A549 treated with DMSO at 1 μM for 4 hours (cell line): ENCODE data around the gene KLHL9. TPM values are rescaled to one million over a fixed set of nuclear protein-coding genes. Genes with fewer than 3 reads are reported as not detected.

Experiments used
- total RNA-seq: library from RNA; stranded (reverse); fragments of 200-300 nt; extraction: Qiagen RNA extraction; gene quantifications from 5 replicates; pipeline ENCODE4 v1.2.3, GENCODE V29; 2022; ENCODE audit warnings: low read depth

The KLHL9 gene, protein sequence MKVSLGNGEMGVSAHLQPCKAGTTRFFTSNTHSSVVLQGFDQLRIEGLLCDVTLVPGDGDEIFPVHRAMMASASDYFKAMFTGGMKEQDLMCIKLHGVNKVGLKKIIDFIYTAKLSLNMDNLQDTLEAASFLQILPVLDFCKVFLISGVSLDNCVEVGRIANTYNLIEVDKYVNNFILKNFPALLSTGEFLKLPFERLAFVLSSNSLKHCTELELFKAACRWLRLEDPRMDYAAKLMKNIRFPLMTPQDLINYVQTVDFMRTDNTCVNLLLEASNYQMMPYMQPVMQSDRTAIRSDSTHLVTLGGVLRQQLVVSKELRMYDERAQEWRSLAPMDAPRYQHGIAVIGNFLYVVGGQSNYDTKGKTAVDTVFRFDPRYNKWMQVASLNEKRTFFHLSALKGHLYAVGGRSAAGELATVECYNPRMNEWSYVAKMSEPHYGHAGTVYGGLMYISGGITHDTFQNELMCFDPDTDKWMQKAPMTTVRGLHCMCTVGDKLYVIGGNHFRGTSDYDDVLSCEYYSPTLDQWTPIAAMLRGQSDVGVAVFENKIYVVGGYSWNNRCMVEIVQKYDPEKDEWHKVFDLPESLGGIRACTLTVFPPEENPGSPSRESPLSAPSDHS
- 15.0 to 20.4 TPM (median 17.7 TPM) in 5 replicates for total RNA-seq

DNA sequence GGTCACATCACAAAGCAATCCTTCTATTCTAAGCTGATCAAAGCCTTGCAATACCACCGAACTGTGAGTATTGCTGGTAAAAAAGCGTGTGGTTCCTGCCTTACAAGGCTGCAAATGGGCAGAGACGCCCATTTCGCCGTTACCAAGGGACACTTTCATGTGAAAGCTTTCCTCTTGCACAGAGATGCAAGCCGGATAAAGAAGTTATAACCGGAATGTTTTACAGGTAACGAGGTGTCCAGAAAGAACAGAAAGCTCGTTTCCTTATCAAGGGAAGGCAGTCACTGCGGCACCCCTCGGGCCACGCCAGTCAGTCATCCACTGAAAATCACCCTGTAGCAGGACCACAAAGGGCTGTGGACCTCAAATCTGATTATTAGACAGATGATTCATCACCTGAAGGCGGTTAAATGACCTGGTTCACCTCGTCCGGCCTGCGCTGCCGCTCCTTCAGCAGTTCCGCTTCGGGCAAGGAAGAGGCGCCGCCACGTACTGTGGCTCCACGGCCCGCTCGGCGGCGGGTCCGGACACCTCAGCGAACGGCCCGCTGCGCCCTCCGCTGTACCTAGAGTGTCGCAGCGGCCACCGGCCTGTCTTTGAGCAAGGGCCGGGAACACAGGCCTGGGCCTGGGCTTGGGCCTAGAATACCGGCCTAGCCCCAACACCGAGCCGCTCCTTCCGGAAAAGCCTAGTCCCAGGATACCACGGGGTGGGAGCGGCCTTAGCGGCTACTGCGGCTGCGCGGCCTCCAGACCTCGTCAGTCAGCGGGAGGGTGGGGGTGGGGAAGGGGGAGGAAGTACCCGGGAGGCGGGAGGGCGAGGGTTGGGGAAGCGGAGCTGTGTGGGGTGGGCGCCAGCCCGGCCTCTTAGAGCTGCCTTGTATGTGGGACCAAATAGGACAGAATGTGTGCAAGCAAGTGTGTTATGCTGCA, at the start of gene KLHL9:
Gene KLHL9, minus strand, starts transcription at position 704 of the 932 bp plus-strand sequence. Its CDS starts 545 bp downstream, at position 159.

DNA sequence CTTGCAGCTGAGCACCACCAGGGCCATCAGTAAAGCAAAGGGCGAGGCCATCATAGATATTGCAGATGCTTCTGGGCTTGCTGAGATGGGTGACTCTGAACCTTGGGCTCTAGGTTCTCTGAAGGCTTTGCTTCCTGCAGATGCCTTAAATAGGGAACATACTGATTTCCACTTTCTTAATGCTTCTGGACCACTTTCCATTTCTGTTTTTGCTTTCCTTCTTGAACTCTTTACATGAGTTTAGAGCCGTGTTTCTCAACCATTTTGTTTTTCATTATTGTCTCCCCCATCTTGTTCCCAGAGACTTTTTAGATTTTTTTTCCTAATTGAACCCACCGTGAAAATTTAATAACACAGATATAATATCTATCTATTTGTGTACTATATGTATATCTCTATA, 32.8 kb upstream of the KLHL9 start, which contains the start of gene IFNA13:
Gene IFNA13, minus strand, starts transcription at position 101 of the 400 bp plus-strand sequence. Its CDS starts 47 bp downstream, at position 54.

GRCh38 chr9:21350787-21351186, 15.6 kb upstream of the KLHL9 start, which contains the start of gene IFNA6:
TSS of gene IFNA6 (minus strand) at chr9:21350887. CDS start at chr9:21350887, 0 bp downstream.

GRCh38 chr9:21305213-21305612, 30.0 kb downstream of the KLHL9 start, which contains the start of gene IFNA5:
TSS of gene IFNA5 (minus strand) at chr9:21305313. CDS start at chr9:21305256, 57 bp downstream.

Other genes starting within 250 kb of the KLHL9 start
- gene IFNW1, start 193.6 kb downstream of the KLHL9 start, total RNA-seq = not detected in 5 replicates
- not detected in 5 replicates for gene IFNA21, start 168.7 kb downstream of the KLHL9 start, total RNA-seq
- not detected in 5 replicates for gene IFNA4, start 147.8 kb downstream of the KLHL9 start, total RNA-seq
- gene IFNA7, start 133.2 kb downstream of the KLHL9 start, total RNA-seq = not detected in 5 replicates
- gene IFNA10, start 128.3 kb downstream of the KLHL9 start, total RNA-seq = not detected in 5 replicates
- not detected in 5 replicates for gene IFNA16, start 118.1 kb downstream of the KLHL9 start, total RNA-seq
- gene IFNA17, start 107.2 kb downstream of the KLHL9 start, total RNA-seq = not detected in 5 replicates
- not detected in 5 replicates for gene IFNA14, start 95.4 kb downstream of the KLHL9 start, total RNA-seq
- gene IFNA5, start 30.1 kb downstream of the KLHL9 start, total RNA-seq = not detected in 5 replicates
- not detected in 5 replicates for gene IFNA6, start 15.5 kb upstream of the KLHL9 start, total RNA-seq
- not detected in 5 replicates for gene IFNA13, start 32.7 kb upstream of the KLHL9 start, total RNA-seq
- gene IFNA2, start 50.0 kb upstream of the KLHL9 start, total RNA-seq = not detected in 5 replicates
- gene IFNA8, start 73.7 kb upstream of the KLHL9 start, total RNA-seq = not detected in 5 replicates
- gene IFNA1, start 105.0 kb upstream of the KLHL9 start, total RNA-seq = not detected in 5 replicates
- gene IFNE, start 146.9 kb upstream of the KLHL9 start, total RNA-seq = 1.5 to 2.8 TPM (median 2.2 TPM) in 5 replicates